ENCODE data around the gene IGF2R.

IGF2R gene

DNA sequence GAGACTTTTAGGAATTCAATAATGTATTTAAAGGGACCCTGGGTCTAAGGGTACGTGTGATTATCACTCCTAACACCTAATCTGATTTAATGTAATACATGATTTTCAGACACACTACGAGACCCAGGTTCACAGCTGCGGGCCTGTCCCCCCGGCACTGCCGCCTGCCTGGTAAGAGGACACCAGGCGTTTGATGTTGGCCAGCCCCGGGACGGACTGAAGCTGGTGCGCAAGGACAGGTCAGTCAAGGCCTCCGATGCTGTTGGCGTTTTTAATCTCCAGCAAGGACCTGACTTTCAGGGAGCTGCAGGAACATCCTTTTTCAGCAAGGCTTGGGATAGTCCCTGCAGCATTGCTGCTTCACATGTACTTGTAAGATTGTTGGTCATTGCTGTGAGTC is 58.2 kb downstream of the IGF2R start:
- FAIRE-seq, result no peak
- no peak for DNase-seq (ENCODE audit: low spot score)

DNA sequence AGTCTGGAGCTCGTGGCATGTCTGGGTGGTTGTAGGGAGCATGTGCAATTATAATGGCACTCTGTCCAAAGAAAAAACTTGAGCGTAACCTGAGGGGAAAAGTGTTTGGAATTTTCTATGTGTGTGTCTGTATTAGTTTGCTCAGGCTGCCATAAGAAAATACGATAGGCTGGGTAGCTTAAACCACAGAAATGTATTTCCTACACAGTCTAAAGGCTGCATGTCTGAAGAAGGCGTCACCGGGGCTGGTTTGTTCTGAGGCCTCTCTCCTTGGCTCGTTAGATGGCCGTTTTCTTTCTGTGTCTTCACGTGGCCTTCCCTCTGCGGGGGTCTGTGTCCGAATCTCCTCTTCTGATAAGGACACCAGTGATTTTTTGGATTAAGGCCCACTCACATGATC is 59.0 kb downstream of the IGF2R start:
- no peak for FAIRE-seq

DNA sequence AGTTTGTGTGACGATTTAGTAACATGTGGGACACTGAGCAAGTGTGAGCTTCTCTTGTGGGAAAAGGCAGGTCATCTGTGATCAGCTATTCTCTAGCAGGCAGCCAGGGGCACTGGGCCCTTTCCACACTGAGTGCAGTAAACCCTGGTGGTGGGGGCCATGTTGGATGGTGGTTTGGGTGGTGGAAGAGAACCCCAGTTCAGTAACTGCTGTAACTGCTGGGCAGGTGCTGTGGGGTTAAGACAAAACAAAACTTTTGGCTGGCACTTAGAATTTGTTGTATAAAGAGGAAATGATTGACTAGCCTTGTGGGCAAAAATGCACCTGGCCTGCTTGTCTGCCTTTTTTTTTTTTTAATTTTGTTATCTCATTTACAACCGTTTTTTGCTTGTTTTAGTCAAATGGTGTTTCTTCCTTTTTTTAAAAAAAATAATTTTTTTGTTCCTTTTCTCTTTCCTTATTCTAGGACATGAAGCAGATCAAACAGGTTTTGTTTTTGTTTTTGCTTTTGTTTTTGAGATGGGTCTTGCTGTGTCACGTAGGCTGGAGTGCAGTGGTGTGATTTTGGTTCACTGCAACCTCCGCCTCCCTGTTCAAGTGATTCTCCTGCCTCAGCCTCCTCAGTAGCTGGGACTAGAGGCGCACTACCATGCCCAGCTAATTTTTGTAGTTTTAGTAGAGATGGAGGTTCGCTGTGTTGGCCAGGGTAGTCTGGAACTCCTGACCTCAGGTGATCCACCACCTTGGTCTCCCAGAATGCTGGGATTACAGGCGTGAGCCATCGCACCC is 59.8 kb downstream of the IGF2R start:
- no peak for FAIRE-seq

More for the DNA sequence above, 59.0 kb downstream of the IGF2R start:
- DNase-seq (ENCODE audit: low spot score), result no peak

DNA sequence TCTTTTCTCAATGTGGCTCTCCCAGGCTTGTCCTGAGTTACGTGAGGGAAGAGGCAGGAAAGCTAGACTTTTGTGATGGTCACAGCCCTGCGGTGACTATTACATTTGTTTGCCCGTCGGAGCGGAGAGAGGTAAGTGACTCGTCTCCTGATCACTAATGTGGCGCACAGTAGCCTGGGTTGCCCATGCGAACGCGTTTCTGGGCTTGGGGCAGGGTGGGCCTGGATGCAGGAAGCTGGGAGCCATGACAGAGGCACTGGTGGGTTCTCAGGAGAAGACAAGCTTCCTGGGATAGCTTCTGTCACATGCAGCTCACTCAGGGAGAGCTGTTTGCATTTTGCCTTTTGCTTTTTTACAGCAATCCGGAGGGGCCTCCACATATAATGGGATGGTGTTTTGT is 60.6 kb downstream of the IGF2R start:
- FAIRE-seq (peak; percentile 22), DNase-seq (ENCODE audit: low spot score) (peak; percentile 38)

More for the DNA sequence above, 59.8 kb downstream of the IGF2R start:
- DNase-seq (ENCODE audit: low spot score), result no peak

DNA sequence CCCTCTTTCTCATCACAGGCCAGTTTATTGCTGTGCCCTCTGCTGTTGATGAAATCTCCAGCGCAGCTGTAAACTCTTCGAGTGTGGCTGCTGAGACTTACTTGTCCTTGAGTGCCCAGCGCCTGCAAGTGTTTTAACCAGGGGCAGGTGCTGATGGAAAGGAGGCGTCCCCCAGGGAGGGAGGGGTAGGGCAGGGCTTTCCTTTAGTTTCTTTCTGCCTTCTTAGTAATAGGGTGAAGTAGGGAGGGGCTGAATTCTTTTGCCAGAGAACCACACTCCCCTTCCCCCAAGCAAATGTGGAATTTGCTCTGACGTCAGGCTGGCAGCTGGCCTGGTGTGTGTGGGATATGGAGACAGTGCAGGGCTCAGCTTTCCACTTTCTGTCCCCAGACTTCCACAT is 61.2 kb downstream of the IGF2R start:
- FAIRE-seq (peak; percentile 48), DNase-seq (ENCODE audit: low spot score) (peak; percentile 73)

DNA sequence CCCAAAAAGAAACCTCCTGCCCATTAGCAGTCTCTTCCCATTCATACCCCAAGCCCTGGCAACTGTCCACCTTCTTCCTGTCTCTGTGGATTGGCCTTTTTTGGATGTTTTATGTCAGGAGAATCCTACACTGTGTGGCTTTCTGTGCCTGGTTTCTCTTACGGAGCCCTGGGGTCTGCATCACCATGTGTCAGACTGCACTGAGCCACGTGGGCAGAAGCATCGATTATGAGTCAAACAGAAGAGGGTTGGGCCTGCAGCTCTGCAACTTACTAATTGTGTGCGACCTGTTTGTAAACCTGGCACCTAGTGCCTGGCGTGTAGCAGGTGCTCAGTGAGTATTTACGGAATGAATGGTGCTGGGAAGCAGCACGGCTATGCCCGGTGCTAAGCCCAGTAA is 62.6 kb downstream of the IGF2R start:
- FAIRE-seq (no peak), DNase-seq (ENCODE audit: low spot score) (no peak)

DNA sequence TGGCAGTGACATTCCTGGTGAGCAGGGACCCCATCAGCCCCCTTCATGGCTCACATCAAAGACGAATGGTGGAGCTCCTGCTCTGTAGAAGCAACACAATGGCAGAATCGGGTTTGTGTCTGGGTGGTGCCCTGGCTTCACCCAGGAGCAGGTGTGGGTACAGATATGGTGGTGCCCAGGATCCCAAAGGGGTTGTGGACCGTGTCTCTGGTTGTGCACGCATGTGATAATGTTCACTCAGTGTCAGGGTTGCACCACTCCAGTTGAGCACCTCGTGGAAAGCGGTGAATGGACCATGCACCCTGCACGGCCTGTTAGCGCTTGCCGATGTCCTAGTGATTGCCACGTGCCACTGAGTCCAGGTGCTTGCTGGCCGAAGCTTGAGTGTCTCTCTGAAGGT is 63.0 kb downstream of the IGF2R start:
- FAIRE-seq, result no peak
- no peak for DNase-seq (ENCODE audit: low spot score)

DNA sequence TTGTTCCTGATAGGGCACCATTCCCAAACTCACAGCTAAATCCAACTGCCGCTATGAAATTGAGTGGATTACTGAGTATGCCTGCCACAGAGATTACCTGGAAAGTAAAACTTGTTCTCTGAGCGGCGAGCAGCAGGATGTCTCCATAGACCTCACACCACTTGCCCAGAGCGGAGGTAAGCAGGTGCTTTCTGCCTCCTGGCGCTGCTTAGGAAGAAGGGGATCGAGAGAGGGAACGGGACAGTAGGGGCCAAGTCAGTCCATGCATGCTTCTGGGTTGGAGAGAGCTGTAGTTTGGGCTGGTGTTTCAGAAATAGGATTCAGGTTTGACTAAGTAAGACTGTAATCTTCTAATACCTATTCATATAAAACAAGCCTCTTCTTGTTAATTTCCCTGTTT is 63.7 kb downstream of the IGF2R start:
- FAIRE-seq, result no peak
- DNase-seq (ENCODE audit: low spot score), result no peak

DNA sequence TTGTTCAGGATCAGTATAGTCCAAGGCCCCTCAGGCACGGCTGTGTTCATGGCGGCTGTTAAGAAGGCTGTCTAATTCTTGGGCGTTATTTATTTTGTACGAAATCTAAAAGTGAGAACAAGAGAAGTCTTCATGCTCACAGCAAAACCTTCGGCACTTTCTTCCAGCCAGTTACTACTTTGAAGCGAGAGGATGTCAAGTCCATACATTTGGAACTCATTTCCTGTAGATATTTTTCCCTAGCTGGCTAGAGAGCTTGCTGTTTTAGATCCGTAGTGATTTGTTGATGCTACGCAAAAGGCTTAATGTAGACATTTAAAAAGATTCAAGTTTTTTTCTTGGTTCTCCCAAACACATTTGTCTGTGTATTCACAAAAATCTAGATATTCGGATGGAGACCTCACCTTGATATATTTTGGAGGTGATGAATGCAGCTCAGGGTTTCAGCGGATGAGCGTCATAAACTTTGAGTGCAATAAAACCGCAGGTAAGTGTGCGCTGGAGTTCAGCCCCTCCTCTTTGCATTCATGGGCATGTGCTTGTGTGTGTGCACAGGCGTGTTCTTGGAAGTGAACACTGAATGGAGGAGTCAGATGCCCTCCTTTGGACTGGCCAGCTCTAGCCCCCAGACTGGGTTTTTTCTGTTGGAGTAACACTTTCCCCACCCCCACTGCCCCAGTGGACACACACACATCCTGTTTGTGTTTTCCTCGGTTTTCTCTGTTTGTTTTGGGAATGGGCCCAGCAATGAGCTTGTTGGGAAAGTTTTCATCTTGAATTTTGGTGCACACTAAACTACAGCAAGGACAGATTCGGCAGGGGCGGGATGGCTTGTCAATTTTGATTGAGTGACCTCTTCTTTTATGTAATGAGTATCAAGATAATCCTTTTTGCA is 65.4 kb downstream of the IGF2R start:
- FAIRE-seq (no peak), DNase-seq (ENCODE audit: low spot score) (no peak)

DNA sequence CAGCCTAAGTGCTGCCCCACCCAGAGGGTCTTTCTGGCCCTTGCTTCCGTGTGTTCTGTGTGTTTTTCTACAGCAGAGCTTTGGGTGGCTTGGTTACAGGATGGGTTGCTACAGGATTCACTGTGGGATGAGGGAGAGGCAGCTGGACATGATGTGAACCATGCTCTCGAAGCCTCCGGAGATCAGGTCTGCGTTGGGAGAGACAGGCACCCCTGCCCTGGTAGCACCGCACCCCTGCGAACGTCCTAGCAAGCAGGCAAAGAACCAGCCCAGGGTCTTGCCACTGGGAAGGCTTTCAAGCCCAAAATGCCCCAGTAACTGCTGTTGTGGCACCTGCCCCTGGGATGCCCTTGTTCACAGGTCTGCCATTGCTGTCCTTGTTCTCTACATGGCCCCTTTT is 66.4 kb downstream of the IGF2R start:
- DNase-seq (ENCODE audit: low spot score), result no peak
- FAIRE-seq, result no peak

DNA sequence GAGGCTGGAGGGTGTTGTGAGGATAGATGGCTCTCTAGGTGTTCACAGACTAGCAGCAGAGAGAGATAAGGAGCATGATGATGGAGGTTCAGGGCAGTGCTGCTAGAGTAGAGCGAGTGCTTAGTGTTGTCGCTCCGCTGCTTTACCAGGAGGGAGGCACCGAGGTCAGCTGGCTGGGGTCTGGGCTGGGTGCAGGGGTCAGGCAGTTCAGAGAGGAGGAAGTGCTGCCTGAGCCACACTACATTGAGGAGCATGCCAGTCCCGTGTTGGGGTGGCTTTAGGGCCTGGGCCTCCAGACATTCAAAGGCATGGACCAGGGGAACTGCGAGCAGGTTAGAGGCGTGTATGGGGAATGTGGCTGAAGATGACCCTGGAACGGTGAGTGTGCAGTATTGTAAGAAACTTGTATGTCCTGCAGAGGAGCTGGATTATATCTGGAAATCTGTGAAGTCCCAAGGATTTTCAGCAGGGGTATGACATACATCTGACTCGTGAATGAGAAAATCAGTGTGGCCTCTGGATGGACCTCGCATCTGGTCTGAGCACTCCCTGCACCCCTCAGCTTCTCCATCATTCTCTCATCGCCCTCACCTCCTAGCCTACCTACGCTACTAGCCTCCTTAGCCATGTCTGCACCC is 66.9 kb downstream of the IGF2R start:
- DNase-seq (ENCODE audit: low spot score), result no peak

DNA sequence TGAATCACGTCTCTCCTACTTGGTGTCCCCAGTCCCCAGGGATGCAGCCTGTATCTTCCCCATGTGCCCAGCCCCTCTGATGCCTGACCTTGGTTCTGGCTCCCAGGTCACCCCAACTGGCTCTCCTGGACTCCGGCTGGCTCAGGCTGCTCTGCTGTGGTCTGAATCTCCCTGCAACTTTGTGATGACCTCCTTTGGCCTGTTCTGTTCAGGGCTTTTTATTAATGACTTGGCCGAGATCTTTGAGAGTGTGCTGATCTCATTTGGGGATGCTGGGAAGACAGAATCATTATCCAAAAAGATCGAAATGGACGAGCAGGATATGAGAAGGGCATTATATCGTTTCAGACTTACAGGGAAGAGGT is 67.4 kb downstream of the IGF2R start:
- FAIRE-seq (no peak), DNase-seq (ENCODE audit: low spot score) (no peak)

More for the DNA sequence above, 66.9 kb downstream of the IGF2R start:
- no peak for FAIRE-seq

DNA sequence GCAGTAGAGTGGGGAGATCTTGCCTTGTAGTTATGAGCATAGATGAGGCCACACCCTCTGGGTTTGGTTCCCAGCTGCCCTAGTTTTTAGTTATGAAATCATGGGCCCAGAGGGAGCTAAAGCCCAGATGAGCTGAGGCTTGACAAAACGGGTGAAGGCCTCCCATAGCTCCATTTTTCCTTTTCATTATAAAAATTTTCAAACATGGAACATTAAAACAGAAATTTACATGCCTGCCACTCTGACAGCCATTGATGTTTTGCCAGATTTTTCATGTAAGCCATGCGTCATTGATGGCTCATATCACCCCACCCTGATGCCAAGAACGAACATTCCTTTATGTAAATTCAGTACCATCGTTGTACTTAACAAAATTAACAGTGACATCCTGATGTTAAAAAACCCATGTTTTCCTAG is 67.9 kb downstream of the IGF2R start:
- FAIRE-seq (no peak), DNase-seq (ENCODE audit: low spot score) (no peak)

DNA sequence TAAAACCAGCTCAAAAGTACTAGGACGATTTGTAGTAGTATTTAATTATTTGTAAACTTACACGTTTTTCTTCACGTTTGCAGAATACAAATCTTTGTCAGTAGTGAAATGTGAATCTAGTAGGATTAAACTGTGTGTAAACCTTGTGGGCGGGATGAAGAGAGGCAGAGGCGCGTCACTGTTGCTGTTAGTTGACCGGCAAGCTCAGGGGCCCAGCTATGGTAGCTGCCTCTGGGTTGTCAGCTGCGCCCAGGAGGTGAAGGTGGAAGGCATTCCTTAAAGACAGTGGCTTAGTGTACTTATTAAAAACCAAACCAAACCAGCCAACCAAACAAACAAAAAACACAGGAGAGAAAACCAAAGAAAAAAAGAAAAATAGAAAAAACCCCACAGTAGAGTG is 69.6 kb downstream of the IGF2R start:
- DNase-seq (ENCODE audit: low spot score), result no peak
- no peak for FAIRE-seq

DNA sequence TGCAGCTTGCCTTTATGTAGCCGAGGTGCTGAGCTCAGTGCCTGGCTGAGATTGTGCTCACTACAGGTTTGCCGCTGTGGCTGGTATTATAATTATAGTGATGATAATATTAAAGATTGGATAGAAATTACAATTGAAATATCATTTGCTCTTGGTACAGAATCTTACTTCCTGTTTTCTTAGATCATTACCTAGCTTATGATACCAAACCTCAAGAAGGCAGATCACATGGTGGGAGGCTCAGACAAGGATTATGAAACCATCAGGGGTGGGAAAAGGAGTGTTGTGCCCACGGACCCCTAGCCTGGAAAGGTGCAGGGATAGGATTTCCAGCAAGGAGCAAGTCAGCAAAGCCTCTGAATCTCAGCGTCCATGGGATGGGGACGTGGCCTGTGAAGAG is 70.6 kb downstream of the IGF2R start:
- FAIRE-seq (no peak), DNase-seq (ENCODE audit: low spot score) (no peak)

DNA sequence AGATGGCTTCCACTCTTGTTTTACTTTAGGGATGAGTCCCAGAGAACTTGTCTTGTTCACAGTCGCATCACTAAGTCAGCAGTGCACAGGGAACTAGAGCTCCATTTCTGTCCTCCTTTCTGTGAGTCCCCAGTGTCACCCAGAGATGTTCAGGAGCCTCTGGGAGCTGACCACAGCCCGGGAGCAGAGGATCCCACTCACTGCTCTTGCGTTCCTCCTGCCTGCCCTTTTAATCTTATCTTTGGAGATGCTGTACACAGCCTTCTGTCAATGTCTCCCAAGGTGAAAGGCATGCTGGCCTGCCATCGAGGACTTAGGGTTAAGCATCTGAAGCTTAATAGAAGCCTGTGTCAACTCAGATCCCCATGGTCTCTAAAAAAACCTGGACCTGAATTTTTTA is 71.2 kb downstream of the IGF2R start:
- FAIRE-seq (no peak), DNase-seq (ENCODE audit: low spot score) (no peak)

DNA sequence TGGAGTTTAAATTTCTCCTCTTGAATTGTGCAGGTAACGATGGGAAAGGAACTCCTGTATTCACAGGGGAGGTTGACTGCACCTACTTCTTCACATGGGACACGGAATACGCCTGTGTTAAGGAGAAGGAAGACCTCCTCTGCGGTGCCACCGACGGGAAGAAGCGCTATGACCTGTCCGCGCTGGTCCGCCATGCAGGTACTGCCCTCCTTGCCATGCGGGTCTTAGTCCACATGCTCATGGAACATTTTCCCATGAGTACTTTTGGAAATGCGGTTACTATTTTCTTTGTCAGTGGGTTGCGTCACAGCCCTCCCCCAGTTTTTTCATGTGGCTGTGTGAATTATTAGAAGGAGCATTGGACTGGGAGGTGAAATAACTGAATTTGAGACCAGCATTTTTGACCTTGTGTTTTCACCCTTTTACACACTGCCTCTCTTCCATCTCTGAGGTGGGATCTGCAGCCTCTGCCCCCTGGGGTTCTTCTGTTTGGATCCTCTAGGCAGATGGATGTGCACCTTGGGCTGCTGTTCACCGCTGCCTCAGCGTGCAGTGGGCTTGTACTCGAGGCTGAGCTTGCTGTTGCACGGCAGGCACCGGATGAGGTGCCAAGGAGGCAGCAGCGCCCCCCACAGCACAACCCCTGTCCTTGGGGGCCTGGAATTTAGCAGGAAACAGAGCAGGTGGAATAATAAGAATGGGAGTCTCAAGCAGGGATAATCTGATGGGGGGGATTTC is 71.8 kb downstream of the IGF2R start:
- FAIRE-seq (no peak), DNase-seq (ENCODE audit: low spot score) (no peak)

DNA sequence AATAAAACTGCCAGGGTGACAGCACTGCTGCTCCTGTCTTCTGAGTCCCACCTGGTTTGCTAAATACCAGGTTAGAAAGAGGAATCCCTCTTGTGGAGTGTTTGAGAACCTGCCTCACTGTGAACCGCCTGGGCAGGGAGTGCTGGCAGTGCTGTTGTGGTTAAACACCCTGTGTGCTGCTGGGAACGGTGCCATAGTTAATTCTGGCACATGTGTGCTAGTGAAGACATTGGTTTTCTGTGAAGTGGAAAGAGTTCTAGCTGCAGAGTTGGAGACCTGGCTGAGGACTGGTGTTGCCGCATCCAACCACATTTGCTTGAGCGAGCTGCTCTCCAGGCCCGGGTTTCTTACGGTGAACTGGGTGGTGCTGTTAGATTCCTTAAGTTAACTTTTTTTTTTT is 72.7 kb downstream of the IGF2R start:
- DNase-seq (ENCODE audit: low spot score), result no peak
- FAIRE-seq, result no peak

DNA sequence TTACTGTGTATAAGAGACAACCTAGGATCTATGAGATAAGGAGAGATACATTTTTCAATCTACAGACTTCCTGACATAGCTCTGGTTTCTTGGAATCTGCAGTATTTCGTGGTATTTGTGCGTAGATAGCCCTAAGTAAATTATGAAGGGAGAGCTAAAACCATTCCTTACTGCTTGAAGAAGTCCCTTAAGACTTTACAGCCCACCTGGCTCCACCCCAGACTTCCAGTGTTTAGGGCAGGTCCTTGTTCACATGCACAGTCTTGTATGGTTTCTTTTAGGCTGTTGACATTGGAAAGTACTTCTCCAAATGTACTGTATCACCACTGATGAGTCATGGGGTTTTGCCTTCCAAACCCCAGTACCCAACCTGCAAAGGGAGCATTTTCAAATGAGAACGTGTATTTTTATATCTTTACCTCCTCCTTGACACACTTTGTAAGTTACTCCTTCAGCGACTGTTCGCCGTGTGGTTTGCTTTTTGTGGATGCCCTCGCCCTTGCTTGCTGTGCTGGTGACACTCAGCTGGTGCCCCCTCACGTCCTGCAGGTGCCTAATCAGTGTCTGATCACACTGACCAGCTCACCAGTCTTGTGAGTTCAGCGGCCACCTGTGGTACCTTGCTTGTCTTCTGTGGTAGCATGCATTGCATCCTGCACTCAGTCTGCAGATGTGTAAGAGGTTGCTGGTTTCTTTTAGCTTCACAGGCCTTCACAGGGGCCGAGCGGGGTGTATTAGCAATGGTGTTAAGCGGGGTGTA is 73.3 kb downstream of the IGF2R start:
- no peak for DNase-seq (ENCODE audit: low spot score)
- FAIRE-seq, result no peak

DNA sequence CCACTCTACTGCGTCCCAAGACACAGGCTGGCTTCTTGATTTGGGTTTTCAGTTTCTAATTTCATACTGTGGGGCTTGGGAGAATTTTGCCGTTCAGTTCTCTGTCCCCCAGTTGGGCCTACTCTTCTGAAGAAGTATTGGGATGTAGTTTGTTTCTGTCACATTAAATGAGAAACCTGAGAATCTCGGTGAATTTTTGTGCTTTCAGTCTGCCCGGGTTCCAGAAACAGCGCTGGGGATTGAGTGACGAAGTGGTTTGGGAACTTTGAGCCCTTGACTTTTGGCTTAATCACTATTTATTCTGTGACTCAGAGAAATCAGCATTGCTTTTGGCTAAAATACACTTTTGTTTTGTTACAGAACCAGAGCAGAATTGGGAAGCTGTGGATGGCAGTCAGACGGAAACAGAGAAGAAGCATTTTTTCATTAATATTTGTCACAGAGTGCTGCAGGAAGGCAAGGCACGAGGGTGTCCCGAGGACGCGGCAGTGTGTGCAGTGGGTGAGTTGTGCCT is 74.0 kb downstream of the IGF2R start:
- no peak for DNase-seq (ENCODE audit: low spot score)
- no peak for FAIRE-seq

DNA sequence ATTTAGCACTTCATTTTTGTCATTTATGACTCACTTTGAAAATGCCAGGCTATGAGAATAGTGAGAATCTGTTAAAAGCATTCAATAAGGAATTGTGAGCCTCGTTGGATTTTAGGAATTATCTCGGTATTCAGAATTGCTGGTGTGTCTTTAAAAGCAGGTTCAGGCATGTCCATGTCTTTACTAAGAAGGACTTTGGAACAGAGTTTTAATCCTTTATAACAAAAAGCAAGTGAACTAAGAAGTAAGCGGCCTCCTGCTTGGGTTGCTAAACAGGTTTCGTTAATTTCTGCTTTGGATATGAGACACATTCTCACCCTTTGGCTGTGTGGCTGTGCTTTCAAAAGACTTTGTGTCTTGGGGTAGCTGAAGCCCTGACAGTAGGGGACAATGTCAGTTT is 74.9 kb downstream of the IGF2R start:
- DNase-seq (ENCODE audit: low spot score), result no peak
- no peak for FAIRE-seq
